ENCODE measurements around the gene LRMDA.

The LRMDA gene

DNA sequence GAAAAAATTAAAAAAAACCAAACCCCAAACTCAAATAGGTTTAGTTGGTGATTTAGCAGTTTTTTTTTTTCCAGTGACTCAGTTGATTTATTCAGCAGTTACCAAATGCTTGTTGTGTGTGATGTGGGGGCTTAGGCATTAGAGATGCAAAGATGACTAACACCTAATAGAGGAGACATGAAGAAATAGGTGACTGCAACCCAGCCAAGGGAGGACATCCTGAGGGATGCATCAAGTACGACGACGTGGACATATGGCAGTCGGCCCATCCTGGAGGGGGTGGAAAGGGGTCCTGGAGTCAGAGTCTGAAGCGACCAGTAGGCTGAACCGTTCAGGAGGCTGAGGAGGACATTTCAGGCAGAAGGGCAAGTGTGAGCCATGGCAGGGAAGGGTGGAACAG lies 35.5 kb downstream of the LRMDA start:
- Histone ChIP-seq H3K27ac (no peak overlapping the region), H3K36me3 (no peaks in the 10 kb centered on the region), H3K4me1 (peaks cover 0 to 33% (median 22%) of the 10 kb centered on the region in 4 donors), H3K27me3 (no peaks in the 10 kb centered on the region), H3K4me3 (no peak overlapping the region), H3K9me3 (no peaks in the 10 kb centered on the region)
- intact Hi-C loops (cut with DNase I; ENCODE audit: low total_unique reads): no loop called here
- TF ChIP-seq, protein P1, sequence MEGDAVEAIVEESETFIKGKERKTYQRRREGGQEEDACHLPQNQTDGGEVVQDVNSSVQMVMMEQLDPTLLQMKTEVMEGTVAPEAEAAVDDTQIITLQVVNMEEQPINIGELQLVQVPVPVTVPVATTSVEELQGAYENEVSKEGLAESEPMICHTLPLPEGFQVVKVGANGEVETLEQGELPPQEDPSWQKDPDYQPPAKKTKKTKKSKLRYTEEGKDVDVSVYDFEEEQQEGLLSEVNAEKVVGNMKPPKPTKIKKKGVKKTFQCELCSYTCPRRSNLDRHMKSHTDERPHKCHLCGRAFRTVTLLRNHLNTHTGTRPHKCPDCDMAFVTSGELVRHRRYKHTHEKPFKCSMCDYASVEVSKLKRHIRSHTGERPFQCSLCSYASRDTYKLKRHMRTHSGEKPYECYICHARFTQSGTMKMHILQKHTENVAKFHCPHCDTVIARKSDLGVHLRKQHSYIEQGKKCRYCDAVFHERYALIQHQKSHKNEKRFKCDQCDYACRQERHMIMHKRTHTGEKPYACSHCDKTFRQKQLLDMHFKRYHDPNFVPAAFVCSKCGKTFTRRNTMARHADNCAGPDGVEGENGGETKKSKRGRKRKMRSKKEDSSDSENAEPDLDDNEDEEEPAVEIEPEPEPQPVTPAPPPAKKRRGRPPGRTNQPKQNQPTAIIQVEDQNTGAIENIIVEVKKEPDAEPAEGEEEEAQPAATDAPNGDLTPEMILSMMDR (IDR thresholded peaks at IDR 0.05): no peak
- DNase-seq: no peak

DNA sequence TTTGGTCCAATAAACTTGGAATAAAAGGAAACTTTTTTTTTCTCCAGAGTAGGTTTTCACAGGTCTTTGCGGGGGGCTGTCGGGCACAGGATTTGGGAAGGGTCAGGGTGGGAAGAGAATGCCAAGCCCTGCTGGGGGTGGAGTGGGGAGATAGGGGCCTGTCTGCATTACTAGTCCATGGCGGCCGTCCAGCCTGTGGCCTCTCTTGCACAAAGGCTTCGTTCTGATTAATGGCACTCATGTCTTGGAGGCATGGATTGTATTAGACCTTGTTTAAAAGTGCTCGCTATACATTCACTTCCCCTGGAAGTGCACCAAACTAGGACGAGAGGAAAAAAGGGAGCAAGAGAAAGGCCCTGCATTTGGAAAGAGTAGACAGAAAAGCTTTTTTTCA lies 37.2 kb downstream of the LRMDA start:
- Histone ChIP-seq H3K27me3 (no peaks in the 10 kb centered on the region), H3K27ac (peak overlapping the region; percentile 41), H3K4me1 (peaks cover 0 to 33% (median 22%) of the 10 kb centered on the region in 4 donors), H3K36me3 (no peaks in the 10 kb centered on the region), H3K4me3 (no peak overlapping the region), H3K9me3 (no peaks in the 10 kb centered on the region)
- TF ChIP-seq, protein P1 (IDR thresholded peaks at IDR 0.05): no peak
- peak; percentile 44 to 70 for DNase-seq
- intact Hi-C loops (cut with DNase I; ENCODE audit: low total_unique reads): no loop called here

DNA sequence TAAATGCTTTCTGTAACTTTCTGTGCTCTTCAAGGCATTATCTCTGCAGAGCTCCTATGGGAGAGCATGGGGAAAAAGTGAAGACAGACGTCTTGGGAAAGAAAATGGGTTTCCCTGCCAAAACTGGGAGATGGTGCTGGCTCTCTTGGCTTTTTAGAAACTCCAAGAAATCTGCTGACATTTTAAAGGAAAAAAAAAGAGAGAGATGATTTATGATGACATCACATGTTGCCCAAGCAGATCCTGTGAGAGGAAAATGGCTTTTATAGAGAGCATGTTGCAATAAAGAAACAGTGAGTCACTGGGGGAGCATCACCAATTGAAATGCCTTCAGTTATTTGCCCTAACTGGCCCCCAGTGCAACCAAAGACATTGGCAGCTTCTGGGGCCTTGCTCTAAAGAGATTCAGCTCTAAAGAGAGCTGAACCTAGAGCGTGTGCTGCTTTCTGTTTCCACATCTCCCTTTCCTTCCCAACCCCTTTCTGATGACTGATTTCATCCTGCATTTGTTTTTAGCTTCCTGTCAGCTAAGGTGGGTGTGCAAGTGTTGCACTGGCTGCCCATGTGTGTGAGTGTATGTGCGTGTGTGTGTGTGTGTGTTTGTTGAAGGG lies 37.7 kb downstream of the LRMDA start:
- no peaks in the 10 kb centered on the region for H3K27me3 ChIP-seq
- H3K4me3 ChIP-seq: no peak overlapping the region
- no peaks in the 10 kb centered on the region for H3K36me3 ChIP-seq
- H3K9me3 ChIP-seq: no peaks in the 10 kb centered on the region
- H3K4me1 ChIP-seq: peaks cover 0 to 33% (median 22%) of the 10 kb centered on the region in 4 donors
- DNase-seq: peak; percentile 81 to 84
- intact Hi-C loops (cut with DNase I; ENCODE audit: low total_unique reads): no loop called here
- TF ChIP-seq, protein P1 (IDR thresholded peaks at IDR 0.05): no peak
- H3K27ac ChIP-seq: peak overlapping the region; percentile 41

DNA sequence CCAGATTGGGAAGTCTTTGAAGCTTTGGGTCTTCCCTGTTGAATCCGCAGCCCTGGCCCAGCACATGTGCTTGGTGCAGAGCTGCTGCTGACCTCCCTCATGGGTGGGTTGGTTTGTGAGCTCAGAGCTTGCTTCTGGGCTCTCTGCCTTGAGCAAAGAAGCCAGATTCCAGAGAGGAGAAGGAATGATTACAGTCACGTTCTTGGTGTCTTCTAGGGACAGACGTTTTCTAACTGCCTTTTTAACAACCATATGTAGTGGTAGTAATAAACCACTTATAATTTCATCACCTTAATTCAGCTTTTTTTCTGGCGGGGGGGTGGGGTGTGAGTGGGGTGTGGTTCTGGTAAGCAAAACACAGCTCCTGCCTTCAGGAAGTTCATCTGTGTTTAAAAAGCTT lies 39.5 kb downstream of the LRMDA start:
- peak in 1 of 2 donors; percentile 45 for DNase-seq
- Histone ChIP-seq H3K4me1 (peaks cover 0 to 33% (median 22%) of the 10 kb centered on the region in 4 donors), H3K36me3 (no peaks in the 10 kb centered on the region), H3K27ac (no peak overlapping the region), H3K4me3 (no peak overlapping the region), H3K27me3 (no peaks in the 10 kb centered on the region), H3K9me3 (no peaks in the 10 kb centered on the region)
- intact Hi-C loops (cut with DNase I; ENCODE audit: low total_unique reads): no loop called here
- TF ChIP-seq, protein P1 (IDR thresholded peaks at IDR 0.05): no peak

DNA sequence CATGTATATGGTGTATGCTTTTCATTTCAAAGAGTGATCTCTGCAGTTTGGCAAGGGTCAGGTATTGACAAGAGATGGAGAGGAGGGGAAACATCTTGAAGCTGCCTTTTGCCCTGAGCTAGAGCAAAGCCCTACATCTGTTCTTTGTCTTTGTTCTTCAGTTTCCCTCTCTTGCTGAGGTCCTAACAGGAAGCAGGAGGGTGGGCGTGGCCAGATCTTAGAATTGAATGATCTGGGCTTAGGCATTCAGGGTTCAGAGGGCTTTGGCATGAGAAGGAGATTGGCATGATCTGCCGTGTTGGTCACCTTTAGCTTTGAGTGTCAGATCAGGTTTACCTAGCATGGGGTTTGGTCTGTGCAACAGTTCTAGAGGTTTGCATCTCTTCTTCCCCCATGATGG lies 41.3 kb downstream of the LRMDA start:
- intact Hi-C loops (cut with DNase I; ENCODE audit: low total_unique reads): no loop called here
- TF ChIP-seq, protein P1 (IDR thresholded peaks at IDR 0.05): no peak
- no peaks in the 10 kb centered on the region for H3K27me3 ChIP-seq
- peaks cover 0 to 33% (median 22%) of the 10 kb centered on the region in 4 donors for H3K4me1 ChIP-seq
- H3K36me3 ChIP-seq: no peaks in the 10 kb centered on the region
- H3K9me3 ChIP-seq: no peaks in the 10 kb centered on the region
- no peak overlapping the region for H3K27ac ChIP-seq
- no peak for DNase-seq
- no peak overlapping the region for H3K4me3 ChIP-seq

DNA sequence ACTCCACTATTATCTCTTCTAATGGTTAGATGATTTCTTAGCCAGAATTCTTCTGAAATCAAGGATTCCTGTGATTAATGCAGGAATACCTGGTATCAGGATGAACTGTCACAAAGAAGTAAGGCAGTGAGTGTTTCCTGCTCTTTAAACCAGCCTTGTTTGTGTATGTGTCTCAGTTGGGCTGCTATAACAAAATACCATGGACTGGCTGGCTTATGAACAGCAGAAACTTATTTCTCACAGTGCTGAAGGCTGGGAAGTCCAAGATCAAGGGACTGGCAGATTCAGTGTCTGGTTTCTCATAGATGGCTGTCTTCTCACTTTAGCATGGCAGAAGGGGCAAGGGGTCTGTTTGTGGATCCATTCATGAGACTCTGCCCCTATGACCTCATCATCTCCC lies 42.7 kb downstream of the LRMDA start:
- Histone ChIP-seq H3K4me1 (peaks cover 0 to 23% (median 15%) of the 10 kb centered on the region in 4 donors), H3K27me3 (no peaks in the 10 kb centered on the region), H3K4me3 (no peak overlapping the region), H3K36me3 (no peaks in the 10 kb centered on the region), H3K27ac (no peak overlapping the region), H3K9me3 (no peaks in the 10 kb centered on the region)
- TF ChIP-seq, protein P1 (IDR thresholded peaks at IDR 0.05): no peak
- DNase-seq: no peak
- intact Hi-C loops (cut with DNase I; ENCODE audit: low total_unique reads): no loop called here

Data from tibial artery (tissue), 4 donors.